Medulla oblongata (tissue), 1 donor: ENCODE results near the gene GPER1.
"Not testable (repeated sequence)": the region's sequence is repeated elsewhere in the genome, so short reads cannot be mapped to it uniquely, and the experiment has no call there.

Source experiments
- DNase-seq: peaks from one replicate; pipeline ENCODE4 v3.0.0-alpha.2; 2015; ENCODE audit errors: extremely low spot score

GPER1 gene

GRCh38 chr7:1141651-1142050 lies 53.7 kb downstream of the GPER1 start:
- no peak for DNase-seq

GRCh38 chr7:1142051-1142635 lies 54.2 kb downstream of the GPER1 start:
- no peak for DNase-seq

GRCh38 chr7:1143031-1143430 lies 55.1 kb downstream of the GPER1 start:
- not testable (repeated sequence) for DNase-seq
